DMS53 (cell line): ENCODE data around the gene SPEG.
"Not testable (repeated sequence)": the region's sequence is repeated elsewhere in the genome, so short reads cannot be mapped to it uniquely, and the experiment has no call there.

Experiments
- DNase-seq: peaks from one replicate; lab custom pipeline; 2025; lab: John Stamatoyannopoulos, UW

Gene SPEG

DNA sequence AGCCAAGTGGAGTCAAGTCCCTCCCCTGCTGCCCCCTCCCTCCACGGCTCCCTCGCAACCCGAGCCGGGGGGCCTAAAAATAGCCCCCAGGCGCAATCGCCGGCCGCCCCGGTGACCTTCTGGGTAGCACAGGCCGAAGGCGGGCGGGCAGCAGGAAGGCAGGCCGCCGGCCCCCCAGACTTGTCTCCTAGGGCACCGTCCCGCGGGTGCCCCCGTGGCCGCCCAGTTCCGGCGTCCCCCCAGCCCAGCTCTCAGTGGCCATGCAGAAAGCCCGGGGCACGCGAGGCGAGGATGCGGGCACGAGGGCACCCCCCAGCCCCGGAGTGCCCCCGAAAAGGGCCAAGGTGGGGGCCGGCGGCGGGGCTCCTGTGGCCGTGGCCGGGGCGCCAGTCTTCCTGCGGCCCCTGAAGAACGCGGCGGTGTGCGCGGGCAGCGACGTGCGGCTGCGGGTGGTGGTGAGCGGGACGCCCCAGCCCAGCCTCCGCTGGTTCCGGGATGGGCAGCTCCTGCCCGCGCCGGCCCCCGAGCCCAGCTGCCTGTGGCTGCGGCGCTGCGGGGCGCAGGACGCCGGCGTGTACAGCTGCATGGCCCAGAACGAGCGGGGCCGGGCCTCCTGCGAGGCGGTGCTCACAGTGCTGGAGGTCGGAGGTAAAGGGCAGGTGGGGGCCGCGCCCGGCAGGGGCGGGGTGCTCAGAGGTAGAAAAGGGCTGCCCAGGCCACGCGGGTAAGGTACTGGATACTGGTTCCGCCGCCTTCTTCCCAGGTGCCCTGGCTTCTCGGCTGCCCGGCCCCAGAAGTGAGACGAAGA, at the start of gene SPEG:
TSS of gene SPEG (plus strand) at position 126 of the 808 bp plus-strand sequence. CDS start at position 261, 135 bp downstream.
- peak; percentile 57 for DNase-seq

DNA sequence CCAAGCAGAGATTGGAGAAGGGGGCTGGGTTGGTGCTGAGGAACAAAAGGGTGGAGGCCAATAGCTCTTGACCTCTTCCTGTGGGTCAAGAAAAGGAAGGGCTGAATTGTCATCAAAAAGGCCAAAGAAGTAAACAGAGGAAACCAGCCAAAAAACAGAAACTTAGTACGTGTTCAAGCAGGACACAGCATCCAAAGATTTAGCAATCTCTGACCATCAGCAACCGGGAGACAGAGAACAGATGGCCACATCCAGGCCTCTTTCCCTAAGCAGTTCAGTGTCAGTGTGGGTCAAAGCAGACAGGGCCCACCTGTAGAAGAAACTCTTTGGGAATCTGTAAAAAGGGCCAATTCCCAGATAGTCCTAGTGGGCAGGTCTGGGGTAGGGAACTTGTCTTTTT, 49.8 kb upstream of the SPEG start:
- no peak for DNase-seq

DNA sequence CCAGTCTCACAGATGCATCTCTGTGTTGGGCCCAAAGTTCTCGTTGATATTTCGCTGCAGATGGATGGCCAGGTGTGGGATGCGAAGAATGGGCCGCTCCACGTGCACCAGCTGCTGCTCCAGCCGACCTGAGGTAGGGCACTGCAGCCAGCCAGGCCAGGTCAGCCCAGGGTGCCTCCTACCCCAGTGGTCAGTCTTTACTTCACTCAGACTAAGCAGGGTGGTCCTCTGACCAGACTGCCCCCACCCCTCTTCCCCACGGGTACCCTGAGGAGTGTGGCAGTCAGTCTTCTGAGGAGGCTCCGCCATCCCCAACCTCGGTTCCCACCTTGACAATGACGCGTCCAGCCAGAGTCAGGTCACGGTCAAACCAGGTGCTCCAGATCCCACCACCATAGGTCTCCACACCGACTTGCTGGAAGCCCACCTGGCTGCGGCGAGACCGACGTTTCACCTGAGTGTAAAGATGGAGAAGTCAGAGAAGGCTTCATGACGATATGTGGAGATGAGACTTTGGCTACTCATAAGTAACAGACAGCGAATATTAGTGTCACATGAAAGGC, 48.6 kb upstream of the SPEG start:
- no peak for DNase-seq

DNA sequence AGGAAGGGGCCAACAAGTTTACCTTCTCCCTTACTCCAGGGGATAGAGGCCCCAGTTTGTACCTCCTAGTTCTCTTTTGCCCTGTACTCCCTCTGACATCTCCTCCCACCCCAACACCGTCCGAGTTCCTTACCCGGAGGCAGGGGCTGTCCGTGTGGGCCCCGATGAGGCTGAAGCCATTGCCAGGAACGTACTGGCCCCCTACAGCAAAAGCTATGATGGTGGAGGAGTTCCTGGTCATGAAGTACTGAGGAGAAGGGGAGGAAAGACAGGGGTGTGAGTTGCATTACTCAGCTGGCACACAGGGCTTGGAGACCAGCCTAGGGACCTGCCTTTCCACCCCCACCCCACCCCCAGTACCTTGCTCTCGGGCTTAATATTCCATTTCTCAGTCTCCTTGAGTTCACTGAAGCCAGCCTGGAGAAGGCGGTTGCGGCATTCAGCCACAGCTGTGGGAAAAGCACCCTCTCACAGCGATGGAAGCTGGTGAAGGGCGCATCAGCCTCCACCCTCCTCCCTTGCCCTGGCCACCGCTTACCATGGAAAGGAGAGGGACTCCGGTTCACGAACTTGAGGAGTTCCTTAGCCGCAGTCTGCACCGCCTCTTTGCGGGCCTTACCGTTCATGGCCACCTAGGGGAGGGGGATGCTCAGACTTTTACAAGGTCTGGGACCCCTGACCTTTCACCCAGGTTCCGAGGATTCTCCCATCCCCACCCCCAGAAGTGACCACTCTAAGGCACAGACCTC, 47.9 kb upstream of the SPEG start:
- DNase-seq = peak; percentile 49

DNA sequence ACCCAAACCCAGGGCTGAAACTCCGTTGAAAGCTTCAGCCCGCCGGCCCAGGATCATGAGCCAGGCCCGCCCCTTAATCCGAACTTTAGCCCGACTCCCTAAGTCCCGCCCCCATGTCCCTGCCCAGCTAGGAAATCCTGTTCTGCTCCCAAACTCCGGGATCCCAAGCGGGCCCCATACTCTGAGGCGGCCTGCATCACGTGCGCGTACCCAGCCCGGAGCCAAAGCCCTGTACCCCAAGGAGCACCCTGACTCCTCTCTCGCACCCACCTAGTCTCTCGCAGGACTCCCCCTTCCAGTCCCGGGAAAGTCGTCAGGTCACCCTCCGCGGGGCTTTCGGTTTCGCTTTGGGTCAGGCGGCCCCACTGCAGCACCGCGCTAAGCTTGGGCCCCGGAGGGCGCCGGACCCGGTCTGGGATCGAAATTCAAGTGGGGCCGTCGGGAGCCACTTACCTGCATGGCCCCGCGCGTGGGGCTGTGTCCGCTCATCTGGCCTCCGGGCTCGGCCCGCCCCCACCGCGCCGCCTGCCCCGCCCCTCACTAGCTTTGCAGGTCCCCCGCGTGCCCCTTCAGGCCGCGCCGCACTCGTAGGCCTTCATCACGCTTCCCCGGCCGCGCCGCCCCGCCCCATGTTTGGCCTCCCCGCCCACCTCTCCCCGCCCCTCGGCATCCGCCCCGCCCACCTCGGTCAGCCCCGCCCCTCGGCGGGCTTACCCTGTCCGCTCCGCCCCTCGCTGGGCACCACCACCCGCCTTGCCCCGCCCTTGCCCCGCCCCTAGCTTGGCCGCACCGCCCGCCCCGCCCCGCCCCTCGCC, 47.1 kb upstream of the SPEG start, which contains the start of gene DNPEP:
TSS of gene DNPEP (minus strand) at position 607 of the 815 bp plus-strand sequence. CDS start at position 489, 118 bp downstream.
- peak; percentile 96 for DNase-seq

DNA sequence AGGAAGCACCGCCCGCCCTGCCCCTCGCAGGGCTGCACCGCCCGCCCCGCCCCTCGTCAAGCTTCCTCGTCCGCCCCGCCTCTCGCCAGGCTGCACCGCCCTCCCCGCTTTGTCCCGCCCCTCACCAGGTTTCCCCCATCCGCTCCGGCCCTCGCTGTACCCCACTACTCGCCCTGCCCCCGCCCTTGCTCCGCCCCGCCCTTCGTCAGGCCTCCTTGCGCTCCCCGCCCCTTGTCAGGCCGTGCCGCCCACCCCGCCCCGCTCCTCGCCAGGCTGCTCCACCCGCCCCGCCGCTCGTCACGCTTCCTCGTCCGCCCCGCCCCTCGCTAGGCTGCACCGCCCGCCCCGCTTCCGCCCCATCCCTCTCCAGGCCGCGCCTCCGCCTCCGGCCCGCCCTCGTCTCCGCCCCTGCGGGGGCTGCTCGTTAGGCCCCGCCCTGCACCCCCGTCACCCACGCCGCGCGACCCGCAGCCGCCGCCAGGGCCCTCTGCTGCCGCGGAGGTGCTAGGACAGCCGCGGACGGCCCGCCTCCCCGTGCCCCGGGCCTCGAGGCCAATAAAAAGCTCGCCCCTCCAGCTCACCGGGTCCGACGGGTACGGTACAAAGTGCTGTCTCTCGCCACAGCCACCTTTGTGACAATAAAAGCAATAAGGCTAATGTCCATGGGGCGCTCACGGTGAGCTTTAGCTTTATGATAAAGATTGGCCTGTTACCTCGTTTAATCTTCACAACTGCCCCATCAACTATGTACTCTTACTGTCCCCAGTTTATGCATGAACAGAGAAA, 46.3 kb upstream of the SPEG start:
- DNase-seq = peak; percentile 97

DNA sequence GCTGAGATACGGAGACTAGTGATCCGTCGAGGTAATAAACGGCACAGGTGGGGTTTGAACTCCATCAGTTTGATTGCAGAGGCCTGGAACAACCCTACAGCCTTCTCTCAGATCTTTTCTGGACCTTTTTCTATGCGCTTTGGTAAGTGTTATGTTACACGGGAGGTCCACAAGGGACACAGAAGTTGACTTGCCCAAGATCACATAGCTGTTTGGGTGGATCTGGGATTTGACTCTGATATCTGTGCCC, 45.8 kb upstream of the SPEG start:
- DNase-seq = no peak

DNA sequence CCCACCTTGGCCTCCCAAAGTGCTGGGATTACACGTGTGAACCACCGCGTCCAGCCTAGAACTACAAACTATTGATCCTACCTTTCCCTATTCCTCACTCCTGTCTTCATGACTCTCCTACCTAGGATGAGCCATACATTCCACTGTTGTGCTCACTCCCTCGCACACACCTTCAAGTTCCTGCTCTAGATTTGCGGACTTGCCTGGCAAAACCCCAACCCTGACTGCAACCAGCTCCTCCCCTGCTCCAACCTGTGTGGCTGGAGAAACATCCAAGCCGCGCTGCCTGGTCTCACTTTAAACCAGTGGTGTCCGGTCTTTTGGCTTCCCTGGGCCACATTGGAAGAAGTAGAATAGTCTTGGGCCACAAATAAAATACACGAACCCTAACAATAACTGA, 41.9 kb upstream of the SPEG start:
- DNase-seq = no peak

DNA sequence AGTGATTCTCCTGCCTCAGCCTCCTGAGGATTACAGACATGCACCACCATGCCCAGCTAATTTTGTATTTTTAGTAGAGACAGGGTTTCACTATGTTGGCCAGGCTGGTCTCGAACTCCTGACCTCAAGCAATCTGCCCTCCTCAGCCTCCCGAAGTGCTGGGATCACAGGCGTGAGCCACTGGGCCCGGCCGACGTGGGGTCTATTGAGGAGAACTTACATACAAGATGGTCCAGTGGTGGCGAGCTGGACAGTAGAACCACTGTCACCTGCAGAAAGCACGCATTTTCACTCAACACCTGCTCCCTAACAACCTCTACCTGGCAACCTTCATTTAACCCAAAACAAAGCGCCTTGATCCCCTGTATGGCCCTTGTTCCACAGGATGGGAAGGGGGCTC, 39.6 kb upstream of the SPEG start:
- not testable (repeated sequence) for DNase-seq

DNA sequence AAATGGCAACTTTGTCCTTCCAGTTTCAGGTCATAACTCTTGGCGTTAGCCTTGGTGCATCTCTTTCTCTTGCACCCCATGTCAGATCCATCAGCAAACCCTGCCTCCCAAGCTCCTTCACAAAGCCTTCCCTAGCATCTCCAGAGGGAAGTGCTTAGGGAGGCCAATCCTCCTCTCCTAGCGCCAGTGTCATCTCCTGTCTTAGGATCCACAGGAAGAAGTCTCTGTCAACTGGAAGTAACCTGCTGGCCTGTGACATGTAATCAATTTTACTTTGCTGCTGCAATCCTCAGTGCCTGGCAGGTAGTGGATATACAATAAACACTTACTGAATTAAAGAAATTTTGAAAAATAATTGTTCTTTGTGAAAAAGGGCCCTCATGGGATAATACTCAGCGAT, 39.0 kb upstream of the SPEG start:
- DNase-seq = no peak

DNA sequence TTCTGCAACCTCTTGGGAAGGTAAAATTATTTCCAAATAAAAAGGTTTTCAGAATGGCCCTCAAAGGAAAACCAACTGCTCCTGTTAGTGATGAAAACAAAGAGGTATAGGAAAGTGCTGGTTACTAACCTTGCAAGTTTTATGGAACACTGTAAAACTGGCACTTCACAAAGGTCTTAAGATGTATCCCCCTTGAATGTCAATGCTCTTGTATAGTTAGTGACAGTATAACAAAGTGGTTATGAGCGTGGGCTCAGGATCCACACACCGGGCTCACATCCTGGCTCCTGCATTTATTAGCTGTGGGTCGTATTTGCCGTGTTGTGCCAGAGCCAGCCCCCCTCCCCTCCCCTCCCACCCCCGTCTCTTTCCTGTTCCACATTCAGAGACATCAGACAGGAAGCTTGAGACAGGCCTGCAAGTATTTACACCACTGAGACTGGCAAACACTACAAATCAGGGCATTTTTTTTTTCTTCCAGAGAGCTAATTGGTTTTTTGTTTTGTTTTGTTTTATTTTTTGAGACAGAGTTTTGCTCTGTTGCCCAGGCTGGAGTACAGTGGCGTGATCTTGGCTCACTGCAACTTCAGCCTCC, 37.7 kb upstream of the SPEG start:
- DNase-seq = peak; percentile 25

DNA sequence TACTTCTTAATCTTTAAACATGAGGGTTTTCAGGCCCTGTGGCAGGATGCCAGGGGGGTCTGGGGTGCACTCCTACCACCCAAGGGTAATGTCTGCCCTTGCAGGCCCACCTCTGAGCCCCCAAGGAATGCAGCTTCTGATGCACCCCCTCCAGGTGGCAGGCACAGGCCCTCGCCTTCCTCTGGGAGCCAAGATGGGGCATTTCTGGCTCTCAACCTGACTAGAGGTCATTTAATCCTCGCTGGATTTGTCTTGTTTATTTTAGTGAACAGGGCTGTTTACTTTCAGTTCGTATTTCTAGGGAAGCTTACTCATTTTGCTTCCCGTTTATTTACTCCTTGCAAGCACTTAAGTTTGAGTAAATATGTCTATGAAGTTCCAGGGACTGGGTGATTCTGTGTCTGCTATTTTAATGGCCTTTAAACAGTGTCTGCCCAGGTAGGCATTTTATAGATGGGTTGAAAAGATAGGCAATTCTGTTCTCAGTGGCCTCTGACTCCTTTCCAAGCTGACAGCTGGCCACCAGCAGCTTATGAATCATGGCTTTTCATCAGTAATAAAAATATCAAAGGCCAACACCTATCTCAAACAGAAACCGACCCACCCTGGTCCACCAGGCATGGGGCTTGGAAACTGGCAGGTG, 35.8 kb upstream of the SPEG start:
- peak; percentile 96 for DNase-seq

DNA sequence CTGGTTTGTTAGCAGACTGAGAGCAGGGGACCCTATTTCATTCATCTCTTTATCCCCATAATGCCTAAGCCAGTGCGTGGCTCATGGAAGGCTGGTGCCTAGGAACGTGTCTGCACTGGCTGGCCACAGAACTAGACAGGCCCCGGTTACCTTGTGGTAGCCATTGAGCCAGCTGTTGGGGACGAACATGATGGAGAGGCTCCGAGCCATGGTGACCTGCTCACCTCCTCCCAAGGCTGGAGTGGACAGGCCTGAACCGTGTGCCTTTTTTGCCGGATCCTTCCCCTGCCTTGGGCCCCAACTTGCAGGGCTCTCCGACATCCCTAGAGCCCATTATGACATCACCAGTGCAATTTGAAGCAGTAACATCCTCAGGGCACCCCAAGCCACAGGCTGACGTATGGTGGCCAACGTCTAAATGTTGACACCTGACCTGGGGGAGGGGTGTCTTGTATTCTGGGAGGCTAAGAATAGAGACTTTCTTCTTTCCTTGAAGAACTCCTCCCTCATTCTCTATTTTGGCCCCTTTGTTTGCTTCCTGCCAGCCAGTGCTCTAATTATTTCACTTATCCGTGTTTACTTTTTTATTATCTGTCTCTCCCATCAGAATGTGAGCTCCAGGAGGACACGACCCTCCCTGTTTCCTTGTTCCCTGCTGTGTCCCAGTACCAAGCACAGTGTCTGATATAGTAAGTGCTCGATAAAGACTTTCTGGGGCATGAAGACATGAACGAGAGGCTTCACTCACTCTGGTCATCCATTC, 34.7 kb upstream of the SPEG start:
- peak; percentile 39 for DNase-seq

DNA sequence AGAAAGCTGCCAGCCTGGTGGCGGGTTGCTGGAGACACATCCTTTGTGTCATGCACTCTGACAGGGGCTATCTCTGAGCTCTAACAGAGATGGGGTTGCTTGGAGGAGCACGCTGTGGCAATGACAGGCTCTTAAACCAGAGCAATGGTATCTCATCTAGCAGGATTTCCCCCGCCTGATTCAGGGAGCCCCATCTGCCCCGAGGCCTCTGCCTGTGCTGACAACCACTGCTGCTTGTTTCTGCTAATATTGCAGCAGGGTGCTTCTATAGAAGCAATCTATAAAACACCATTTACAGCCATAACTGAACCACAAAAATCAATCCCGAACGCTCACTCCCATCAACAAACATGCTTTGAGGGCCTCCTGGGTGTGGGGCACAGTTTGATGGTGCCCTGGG, 34.1 kb upstream of the SPEG start:
- no peak for DNase-seq

DNA sequence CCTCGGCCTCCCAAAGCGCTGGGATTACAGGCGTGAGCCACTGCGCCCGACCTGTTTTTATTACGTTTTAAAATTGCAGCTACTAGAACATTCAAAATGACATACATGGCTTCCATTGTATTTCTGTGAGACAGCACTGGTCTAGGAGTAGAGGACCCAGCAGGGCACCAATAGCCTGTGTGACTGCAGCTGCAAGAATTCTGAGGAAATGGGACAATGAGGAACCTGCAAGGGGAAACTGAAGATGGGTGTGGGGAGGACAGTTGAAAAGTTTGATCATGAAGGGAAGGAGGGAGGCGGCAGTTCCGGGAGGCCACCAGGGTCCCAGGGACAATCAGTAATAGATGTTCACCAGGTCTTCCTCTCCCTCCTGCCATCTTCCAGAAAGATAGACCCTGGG, 33.0 kb upstream of the SPEG start:
- no peak for DNase-seq

DNA sequence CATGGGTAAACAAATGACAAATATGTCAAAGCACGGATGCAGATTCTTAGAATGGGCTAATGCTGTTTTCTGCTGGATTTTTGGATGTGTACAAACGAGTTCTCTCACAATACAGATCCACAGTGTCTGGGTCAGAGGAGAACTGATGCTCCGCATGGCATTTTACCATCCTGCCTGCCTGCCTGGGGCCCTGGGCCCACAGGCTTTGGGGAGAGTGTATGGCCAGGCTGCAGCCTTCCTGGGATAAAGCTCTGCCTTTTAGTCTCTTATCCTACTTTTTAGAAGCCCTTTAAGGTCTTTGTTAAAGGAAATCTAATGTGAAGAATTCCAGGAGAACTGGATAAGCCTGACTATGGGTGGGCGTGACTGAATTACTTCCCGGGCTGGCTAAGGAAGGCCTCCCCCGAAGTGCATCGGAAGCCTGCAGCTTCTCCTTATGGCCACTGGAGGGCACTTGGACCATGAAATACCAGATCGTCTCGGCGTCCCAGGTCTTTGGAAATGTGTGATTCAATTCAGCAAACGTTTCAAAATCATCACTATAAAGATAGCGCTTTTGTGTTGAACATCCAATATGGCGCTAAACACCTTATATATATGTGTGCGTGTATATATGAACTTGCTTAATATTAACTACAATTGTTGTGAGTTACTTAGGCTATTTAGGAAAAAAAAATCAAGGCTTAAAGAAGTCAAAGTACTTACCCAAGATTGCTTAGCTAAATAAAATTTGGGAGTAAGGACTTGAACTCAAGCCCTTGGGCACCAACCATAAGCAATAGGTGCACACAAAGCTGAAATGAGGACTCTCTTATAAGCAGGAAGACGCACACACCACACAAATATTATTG, 31.8 kb upstream of the SPEG start:
- peak; percentile 86 for DNase-seq

DNA sequence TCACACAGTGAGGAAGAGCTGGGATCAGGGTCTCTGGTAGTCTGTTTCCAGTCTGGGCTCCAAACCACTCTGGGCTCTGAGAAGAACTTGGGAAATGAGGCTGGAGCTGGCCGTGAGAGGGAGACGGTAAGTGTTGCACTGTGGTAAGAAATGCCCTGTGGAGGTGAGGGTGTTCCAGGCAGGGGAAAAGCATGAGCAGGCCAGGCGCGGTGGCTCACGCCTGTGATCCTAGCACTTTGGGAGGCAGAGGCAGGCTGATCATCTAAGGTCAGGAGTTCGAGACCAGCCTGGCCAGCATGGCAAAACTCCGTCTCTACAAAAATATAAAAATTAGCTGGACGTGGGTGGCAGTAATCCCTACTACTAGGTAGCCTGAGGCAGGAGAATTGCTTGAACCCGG, 30.8 kb upstream of the SPEG start:
- no peak for DNase-seq

DNA sequence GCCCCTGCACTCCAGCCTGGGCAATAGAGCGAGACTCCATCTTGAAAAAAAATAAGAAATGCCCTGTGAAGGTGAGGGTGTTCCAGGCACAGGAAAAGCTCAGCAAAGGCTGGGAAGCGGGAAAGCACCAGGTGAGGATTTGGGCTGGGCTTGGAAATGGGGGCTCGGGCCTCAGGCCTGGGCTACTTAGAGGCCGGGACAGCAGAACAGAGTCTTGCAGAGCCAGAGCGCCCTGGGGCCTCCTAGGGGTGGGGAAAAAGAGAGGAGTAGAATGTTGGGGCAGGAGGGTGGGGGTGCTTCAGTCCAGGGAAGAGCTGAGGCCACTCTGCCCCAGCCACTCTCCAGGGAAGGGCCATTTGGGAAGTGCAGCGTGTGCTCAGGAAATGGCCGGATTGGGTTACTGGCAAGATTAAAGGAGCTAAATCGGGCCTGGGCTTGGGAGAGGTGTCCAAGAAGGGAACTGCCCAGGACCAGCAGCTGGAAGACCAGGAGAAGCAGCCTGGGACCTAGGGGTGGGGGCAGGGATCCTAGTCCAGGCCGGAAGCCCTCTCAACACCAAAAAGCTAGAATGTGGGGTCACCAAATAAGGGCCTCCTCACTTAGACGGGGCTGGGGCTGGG, 30.2 kb upstream of the SPEG start:
- DNase-seq = no peak

DNA sequence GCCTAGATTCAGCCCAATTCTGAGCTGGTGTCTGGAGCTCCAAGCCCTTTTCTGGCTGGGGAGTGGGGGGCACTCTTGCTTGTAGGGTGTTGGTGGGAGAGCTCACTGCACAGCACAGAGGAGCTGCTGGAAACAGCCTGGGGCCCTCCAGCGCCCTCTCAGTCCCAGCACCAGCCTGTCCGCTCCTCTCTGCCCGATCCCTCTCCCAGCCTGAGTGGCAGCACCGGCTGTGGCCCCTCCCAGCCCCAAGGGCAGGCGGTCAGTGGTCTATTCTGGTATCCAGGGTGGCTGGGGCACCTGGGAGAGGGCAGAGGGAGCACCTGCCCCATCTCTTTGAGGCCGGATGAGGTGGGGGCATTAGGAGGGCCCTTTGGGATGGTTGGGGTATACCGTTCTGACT, 29.7 kb upstream of the SPEG start:
- DNase-seq = no peak
